ENCODE data around the gene ULK1.
"Not testable (repeated sequence)": the region's sequence is repeated elsewhere in the genome, so short reads cannot be mapped to it uniquely, and the experiment has no call there.

ULK1 gene

GRCh38 chr12:131959641-131960589 lies 65.5 kb downstream of the ULK1 start:
- Histone ChIP-seq H3K4me3 (ENCODE audit: low read depth, low read length) (no peak overlapping the region), H3K27me3 (replicated peaks) (no peaks in the 10 kb centered on the region), H3K36me3 (replicated peaks) (peaks cover 5% of the 10 kb centered on the region), H3K27ac (no peak overlapping the region)
- TF ChIP-seq CTCF (IDR thresholded peaks at IDR 0.05; ENCODE audit: low read depth, low read length, missing control alignments) = no peak
- DNase-seq = no peak
- in situ Hi-C loops (cut with HindIII; ENCODE audit: low pct_ligation_motif_present, low sequenced_read_pairs) = no loop called here

GRCh38 chr12:131960590-131961325 lies 66.3 kb downstream of the ULK1 start:
- DNase-seq; H3K27ac ChIP-seq; H3K4me3 ChIP-seq (ENCODE audit: low read depth, low read length); H3K36me3 ChIP-seq (replicated peaks); in situ Hi-C loops (cut with HindIII; ENCODE audit: low pct_ligation_motif_present, low sequenced_read_pairs); H3K27me3 ChIP-seq (replicated peaks): not testable (repeated sequence)

- H3K4me3 ChIP-seq (ENCODE audit: low read depth, low read length); in situ Hi-C loops (cut with HindIII; ENCODE audit: low pct_ligation_motif_present, low sequenced_read_pairs); DNase-seq; H3K27ac ChIP-seq; H3K36me3 ChIP-seq (replicated peaks); H3K27me3 ChIP-seq (replicated peaks): not testable (repeated sequence)
These were observed 66.9 kb downstream of the ULK1 start for GRCh38 chr12:131961328-131961727.

- no peaks in the 10 kb centered on the region for H3K27me3 ChIP-seq (replicated peaks)
- H3K27ac ChIP-seq = no peak overlapping the region
- in situ Hi-C loops (cut with HindIII; ENCODE audit: low pct_ligation_motif_present, low sequenced_read_pairs) = no loop called here
- no peak for TF ChIP-seq CTCF (IDR thresholded peaks at IDR 0.05; ENCODE audit: low read depth, low read length, missing control alignments)
- no peak for DNase-seq
- peaks cover 5% of the 10 kb centered on the region for H3K36me3 ChIP-seq (replicated peaks)
- no peak overlapping the region for H3K4me3 ChIP-seq (ENCODE audit: low read depth, low read length)
These were observed 67.6 kb downstream of the ULK1 start for GRCh38 chr12:131962069-131962468.

GRCh38 chr12:131963381-131963780 lies 69.0 kb downstream of the ULK1 start:
- Histone ChIP-seq H3K4me3 (ENCODE audit: low read depth, low read length) (no peak overlapping the region), H3K36me3 (replicated peaks) (peaks cover 5% of the 10 kb centered on the region), H3K27ac (no peak overlapping the region), H3K27me3 (replicated peaks) (no peaks in the 10 kb centered on the region)
- no peak for TF ChIP-seq CTCF (IDR thresholded peaks at IDR 0.05; ENCODE audit: low read depth, low read length, missing control alignments)
- DNase-seq = no peak
- in situ Hi-C loops (cut with HindIII; ENCODE audit: low pct_ligation_motif_present, low sequenced_read_pairs) = no loop called here

- in situ Hi-C loops (cut with HindIII; ENCODE audit: low pct_ligation_motif_present, low sequenced_read_pairs) = no loop called here
- no peak for DNase-seq
- peaks cover 5% of the 10 kb centered on the region for H3K36me3 ChIP-seq (replicated peaks)
- H3K27ac ChIP-seq = no peak overlapping the region
- no peak overlapping the region for H3K4me3 ChIP-seq (ENCODE audit: low read depth, low read length)
- TF ChIP-seq CTCF (IDR thresholded peaks at IDR 0.05; ENCODE audit: low read depth, low read length, missing control alignments) = no peak
- no peaks in the 10 kb centered on the region for H3K27me3 ChIP-seq (replicated peaks)
These were observed 70.7 kb downstream of the ULK1 start for GRCh38 chr12:131965073-131965472.
